ENCODE measurements around the gene MIOX.

GRCh38 chr22:50500452-50500851, 13.8 kb downstream of the MIOX start:
- TF ChIP-seq CTCF (IDR thresholded peaks at IDR 0.05), result no peak
- TF ChIP-seq POLR2A (IDR thresholded peaks at IDR 0.05), result no peak

Measured in uterus (tissue), 2 donors.